Tibial nerve (tissue), 4 donors: Measurements from ENCODE around the gene MCC.

Experiments used
- CTCF ChIP-seq, 5 experiments: fragments of 200-600 bp in 3 of 5; fragments of 450-650 bp in 2 of 5; sonication (generic) in 3 of 5; IDR thresholded peaks; one replicate each; pipeline ENCODE4 v1.5.1; 2016 to 2019; ENCODE audit warnings: antibody characterized with exemption in 5 of 5, mild to moderate bottlenecking in 3 of 5, moderate library complexity in 2 of 5
- EP300 ChIP-seq, 2 donors: sonication (generic); formaldehyde crosslinking; IDR thresholded peaks; one replicate each; pipeline ENCODE4 v1.6.1; 2017; ENCODE audit warnings: antibody characterized with exemption in 2 of 2, mild to moderate bottlenecking in 1 of 2

GRCh38 chr5:113216545-113216944 lies 271.7 kb downstream of the MCC start:
- TF ChIP-seq CTCF (IDR thresholded peaks at IDR 0.05) (no peak), EP300 (IDR thresholded peaks at IDR 0.05) (no peak)
